Panc1 (cell line): ENCODE data around the gene CCDC158. TPM values are rescaled to one million over a fixed set of nuclear protein-coding genes. Genes with fewer than 3 reads are reported as not detected.

Experiments used
- ATAC-seq: fragments of 200-7000 bp; cut with Tn5 transposase; 2 replicates; pipeline ENCODE4 v1.9.1; 2020; ENCODE audit warnings: mild to moderate bottlenecking, moderate library complexity
- BruUV-seq: library from RNA; stranded (reverse); fragments of 400-500 nt; replicated peaks from 2 replicates; lab custom pipeline; 2021; lab: Mats Ljungman, UMichigan
- CTCF ChIA-PET: fragments of 300-600 bp; sonication (Branson Sonifier 250); formaldehyde crosslinking; loops from one replicate; lab custom pipeline; 2022; ENCODE audit warnings: antibody characterized with exemption; lab: Charles Lee
- POLR2A ChIA-PET: fragments of 300-600 bp; sonication (Branson Sonifier 250); formaldehyde crosslinking; loops from one replicate; lab custom pipeline; 2022; ENCODE audit warnings: antibody characterized with exemption; lab: Charles Lee
- DNase-seq: peaks from one replicate; pipeline ENCODE4 v3.0.0-alpha.2; 2010; ENCODE audit warnings: low read depth, low spot score
- H3K27ac ChIP-seq: 2 replicates; pipeline ENCODE4 v1.5.1; 2011; ENCODE audit warnings: mild to moderate bottlenecking, low read length, inconsistent platforms
- H3K27me3 ChIP-seq: fragments of 200-500 bp; sonication (Bioruptor generic); 2 replicates; pipeline ENCODE4 v1.6.0; 2014; ENCODE audit warnings: low read length, inconsistent platforms; ENCODE audit not compliant: control insufficient read depth, insufficient read depth
- H3K36me3 ChIP-seq: fragments of 200-500 bp; sonication (Bioruptor generic); 2 replicates; pipeline ENCODE4 v1.5.1; 2014; ENCODE audit warnings: inconsistent platforms, mild to moderate bottlenecking, low read length, moderate library complexity; ENCODE audit not compliant: control insufficient read depth, insufficient read depth
- H3K4me1 ChIP-seq: 2 replicates; pipeline ENCODE4 v1.5.1; 2011; ENCODE audit warnings: inconsistent platforms, mild to moderate bottlenecking, low read length, moderate library complexity; ENCODE audit not compliant: control insufficient read depth, insufficient read depth
- H3K4me3 ChIP-seq, 2 experiments: 2 replicates each; pipeline ENCODE4 v1.5.1; 2011 to 2012; ENCODE audit warnings: low read depth in 2 of 2, low read length in 2 of 2, mild to moderate bottlenecking in 2 of 2, inconsistent platforms in 1 of 2, moderate library complexity in 1 of 2
- H3K9me3 ChIP-seq: fragments of 200-500 bp; sonication (Bioruptor generic); 2 replicates; pipeline ENCODE4 v1.5.1; 2014; ENCODE audit warnings: low read depth, mild to moderate bottlenecking, inconsistent platforms, low read length, moderate library complexity; ENCODE audit not compliant: control insufficient read depth, insufficient read depth
- CTCF ChIP-seq: fragments of 450-650 bp; IDR thresholded peaks from 2 replicates; pipeline ENCODE4 v1.5.1; 2017; ENCODE audit warnings: mild to moderate bottlenecking
- POLR2AphosphoS5 ChIP-seq: IDR thresholded peaks from 2 replicates; pipeline ENCODE4 v1.6.1; 2012; ENCODE audit warnings: mild to moderate bottlenecking, low read depth, low read length, moderate library complexity
- SIN3A ChIP-seq: IDR thresholded peaks from 2 replicates; pipeline ENCODE4 v1.6.1; 2012; ENCODE audit warnings: low read depth, mild to moderate bottlenecking, low read length, moderate library complexity, borderline replicate concordance; ENCODE audit not compliant: insufficient read depth
- TCF7L2 ChIP-seq: IDR thresholded peaks from 2 replicates; pipeline ENCODE4 v1.6.1; 2011; ENCODE audit warnings: mild to moderate bottlenecking, low read depth, low read length, inconsistent platforms
- in situ Hi-C: cut with HindIII; loops from 2 replicates; pipeline ENCODE4 v1.10.0; 2016; ENCODE audit warnings: low sequenced_read_pairs, low pct_unique_long_range_greater_than_20kb
- intact Hi-C: fragments of 100-400 bp; cut with micrococcal nuclease; formaldehyde crosslinking; loops from one replicate; pipeline ENCODE4 v1.10.0; 2022; ENCODE audit not compliant: unreplicated experiment
- total RNA-seq: library from RNA; stranded (reverse); gene quantifications from one replicate; pipeline ENCODE4 v1.2.1, GENCODE V29; 2021; ENCODE audit not compliant: unreplicated experiment
- TF ChIP-seq, protein P1 (sequence below), 2 experiments: IDR thresholded peaks; 2 replicates each; pipeline ENCODE4 v1.6.1; 2011 to 2012; ENCODE audit warnings: low read depth in 2 of 2, control low read depth in 1 of 2, low read length in 1 of 2, mild to moderate bottlenecking in 1 of 2, moderate library complexity in 1 of 2; ENCODE audit not compliant: insufficient read depth in 1 of 2

Gene CCDC158
- total RNA-seq, 1 experiment from 2014 or later: 0.28 TPM

DNA sequence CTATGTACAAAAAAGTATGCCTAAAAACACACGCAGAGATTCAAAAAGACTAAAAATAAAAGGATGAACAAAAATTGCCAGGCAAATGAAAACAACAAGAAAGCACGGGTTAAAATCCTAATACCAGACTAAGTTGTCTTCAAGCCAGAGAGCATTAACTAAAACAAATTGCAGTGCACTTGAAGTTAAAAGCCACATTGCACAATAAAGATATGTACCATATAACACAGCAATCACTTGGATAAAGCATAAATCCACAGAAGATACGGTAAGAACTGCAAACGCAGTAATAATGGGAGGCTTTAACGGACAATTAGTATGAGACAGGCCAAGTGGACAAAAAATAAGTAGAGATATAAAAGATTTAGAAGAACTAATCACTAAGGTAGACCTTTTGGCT is 14.9 kb downstream of the CCDC158 start:
- CTCF ChIA-PET: no interaction called here

GRCh38 chr4:76401654-76402053 is 19.3 kb downstream of the CCDC158 start:
- ChIA-PET POLR2A (no interaction called here), CTCF (no interaction called here)
- Histone ChIP-seq H3K9me3 (no peaks in the 10 kb centered on the region), H3K4me1 (no peaks in the 10 kb centered on the region), H3K36me3 (no peaks in the 10 kb centered on the region), H3K27ac (no peak overlapping the region), H3K27me3 (peaks cover 3% of the 10 kb centered on the region; the same call in 1 of the 2 replicates), H3K4me3 (no peak overlapping the region)
- BruUV-seq: no TSS peak
- DNase-seq (no peak), ATAC-seq (no peak)
- TF ChIP-seq, protein P1, sequence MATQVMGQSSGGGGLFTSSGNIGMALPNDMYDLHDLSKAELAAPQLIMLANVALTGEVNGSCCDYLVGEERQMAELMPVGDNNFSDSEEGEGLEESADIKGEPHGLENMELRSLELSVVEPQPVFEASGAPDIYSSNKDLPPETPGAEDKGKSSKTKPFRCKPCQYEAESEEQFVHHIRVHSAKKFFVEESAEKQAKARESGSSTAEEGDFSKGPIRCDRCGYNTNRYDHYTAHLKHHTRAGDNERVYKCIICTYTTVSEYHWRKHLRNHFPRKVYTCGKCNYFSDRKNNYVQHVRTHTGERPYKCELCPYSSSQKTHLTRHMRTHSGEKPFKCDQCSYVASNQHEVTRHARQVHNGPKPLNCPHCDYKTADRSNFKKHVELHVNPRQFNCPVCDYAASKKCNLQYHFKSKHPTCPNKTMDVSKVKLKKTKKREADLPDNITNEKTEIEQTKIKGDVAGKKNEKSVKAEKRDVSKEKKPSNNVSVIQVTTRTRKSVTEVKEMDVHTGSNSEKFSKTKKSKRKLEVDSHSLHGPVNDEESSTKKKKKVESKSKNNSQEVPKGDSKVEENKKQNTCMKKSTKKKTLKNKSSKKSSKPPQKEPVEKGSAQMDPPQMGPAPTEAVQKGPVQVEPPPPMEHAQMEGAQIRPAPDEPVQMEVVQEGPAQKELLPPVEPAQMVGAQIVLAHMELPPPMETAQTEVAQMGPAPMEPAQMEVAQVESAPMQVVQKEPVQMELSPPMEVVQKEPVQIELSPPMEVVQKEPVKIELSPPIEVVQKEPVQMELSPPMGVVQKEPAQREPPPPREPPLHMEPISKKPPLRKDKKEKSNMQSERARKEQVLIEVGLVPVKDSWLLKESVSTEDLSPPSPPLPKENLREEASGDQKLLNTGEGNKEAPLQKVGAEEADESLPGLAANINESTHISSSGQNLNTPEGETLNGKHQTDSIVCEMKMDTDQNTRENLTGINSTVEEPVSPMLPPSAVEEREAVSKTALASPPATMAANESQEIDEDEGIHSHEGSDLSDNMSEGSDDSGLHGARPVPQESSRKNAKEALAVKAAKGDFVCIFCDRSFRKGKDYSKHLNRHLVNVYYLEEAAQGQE (IDR thresholded peaks at IDR 0.05; ENCODE audit: insufficient read depth in 1 of 2, low read depth in 2 of 2, low read length in 1 of 2): no peak
- no peak for TF ChIP-seq POLR2AphosphoS5
- TF ChIP-seq CTCF: no peak
- TF ChIP-seq TCF7L2: no peak
- TF ChIP-seq SIN3A: no peak
- in situ Hi-C loops (no loop called here), intact Hi-C loops (no loop called here)

More for the DNA sequence above, 14.9 kb downstream of the CCDC158 start:
- in situ Hi-C loops (no loop called here), intact Hi-C loops (no loop called here)
- no peak for TF ChIP-seq POLR2AphosphoS5
- TF ChIP-seq, protein P1 (IDR thresholded peaks at IDR 0.05; ENCODE audit: insufficient read depth in 1 of 2, low read depth in 2 of 2, low read length in 1 of 2): no peak
- TF ChIP-seq SIN3A: no peak
- no peak for TF ChIP-seq CTCF
- no peak for TF ChIP-seq TCF7L2
- ATAC-seq: no peak
- no peaks in the 10 kb centered on the region for H3K4me1 ChIP-seq
- BruUV-seq: no TSS peak
- no peak overlapping the region for H3K27ac ChIP-seq
- POLR2A ChIA-PET: no interaction called here
- no peak for DNase-seq
- H3K36me3 ChIP-seq: no peaks in the 10 kb centered on the region
- peaks cover 3% of the 10 kb centered on the region; the same call in 1 of the 2 replicates for H3K27me3 ChIP-seq
- no peak overlapping the region for H3K4me3 ChIP-seq
- no peaks in the 10 kb centered on the region for H3K9me3 ChIP-seq
